MM.1S (cell line): ENCODE measurements around the gene HOXB3.

Experiments
- CTCF ChIP-seq: fragments of 300-600 bp; sonication (generic); IDR thresholded peaks from 2 replicates; pipeline ENCODE4 v1.5.1; 2016; ENCODE audit warnings: antibody characterized with exemption, low read length, mixed read lengths
- EZH2 ChIP-seq: fragments of 300-600 bp; sonication (generic); optimal IDR thresholded peaks from 2 replicates; pipeline ENCODE3; 2017; ENCODE audit warnings: low read depth, mild to moderate bottlenecking, antibody characterized with exemption, low read length, mixed read lengths
- EZH2phosphoT487 ChIP-seq: fragments of 300-600 bp; sonication (generic); IDR thresholded peaks from 2 replicates; pipeline ENCODE4 v1.6.1; 2018; ENCODE audit warnings: antibody characterized with exemption, low read length

DNA sequence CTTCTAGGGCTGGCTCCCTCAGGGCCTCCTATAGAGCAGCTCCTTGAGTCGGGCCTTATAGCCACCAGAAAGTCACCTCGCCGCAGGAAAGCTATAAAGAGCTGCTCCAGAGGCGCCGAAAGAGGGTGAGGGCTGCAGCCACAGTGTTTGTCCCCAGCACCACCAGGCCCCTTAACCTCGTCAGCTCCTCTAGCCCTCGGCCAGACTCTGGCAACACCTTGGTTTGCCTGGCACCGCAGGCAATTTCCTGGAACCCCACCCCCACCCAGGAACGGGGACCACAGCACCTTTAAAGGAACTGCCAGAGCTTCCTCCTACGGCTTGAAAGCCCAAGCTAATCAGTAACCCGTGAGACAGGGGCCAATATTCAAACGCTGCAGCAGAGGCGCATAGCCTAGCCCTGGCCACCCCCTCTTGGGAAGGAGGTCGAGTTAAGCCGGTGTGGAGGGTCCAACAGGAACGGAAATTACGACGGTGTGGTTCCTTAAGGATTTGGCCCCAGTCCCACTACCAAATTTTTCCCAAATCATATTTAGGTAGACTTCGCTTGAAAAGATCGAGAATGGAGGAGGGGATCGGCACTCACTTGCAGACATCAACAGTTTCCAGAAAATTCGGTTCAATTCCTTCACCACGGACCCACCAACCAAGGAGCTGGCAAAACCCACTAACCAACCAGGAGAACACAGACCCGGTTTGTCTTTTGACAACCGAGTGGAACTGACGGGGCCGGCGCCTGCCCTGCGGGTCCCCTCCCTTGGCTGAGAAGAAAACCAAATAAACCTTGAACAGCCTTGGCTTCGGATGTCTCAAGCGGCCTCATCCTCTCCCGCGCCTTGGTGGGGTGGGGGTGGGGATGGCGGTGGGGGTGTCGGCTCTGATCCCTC is 11.7 kb upstream of the HOXB3 start:
- TF ChIP-seq EZH2 (peak; percentile 76), CTCF (no peak), EZH2phosphoT487 (no peak)
